Heart left ventricle (tissue), 16 donors: ENCODE measurements around the gene EGLN2. TPM values are rescaled to one million over a fixed set of nuclear protein-coding genes. Genes with fewer than 3 reads are reported as not detected.
"Not testable (repeated sequence)": the region's sequence is repeated elsewhere in the genome, so short reads cannot be mapped to it uniquely, and the experiment has no call there.

Experiments
- ATAC-seq, 4 donors: fragments of 200-7000 bp; cut with Tn5 transposase; one replicate each; pipeline ENCODE4 v1.9.1; 2020 to 2022; ENCODE audit warnings: moderate library complexity in 4 of 4, mild to moderate bottlenecking in 3 of 4, moderate number of reproducible peaks in 1 of 4
- DNase-seq, 5 donors: peaks; one replicate each; pipeline ENCODE4 v3.0.0-alpha.2; 2020
- H3K27ac ChIP-seq, 12 donors: fragments of 200-600 bp; sonication (generic) in 4 of 12; one replicate each; pipeline versions ENCODE4 v1.5.0 to v1.8.0; 2016 to 2022; ENCODE audit warnings: mild to moderate bottlenecking in 2 of 12
- H3K27me3 ChIP-seq, 9 donors: fragments of 200-600 bp; sonication (generic) in 2 of 9; one replicate each; pipeline versions ENCODE4 v1.5.1 to v1.8.0; 2016 to 2022; ENCODE audit warnings: mild to moderate bottlenecking in 3 of 9
- H3K36me3 ChIP-seq, 9 donors: fragments of 200-600 bp; sonication (generic) in 2 of 9; one replicate each; pipeline versions ENCODE4 v1.5.0 to v1.8.0; 2018 to 2022; ENCODE audit warnings: mild to moderate bottlenecking in 2 of 9
- H3K4me1 ChIP-seq, 12 donors: fragments of 200-600 bp; sonication (generic) in 4 of 12; one replicate each; pipeline versions ENCODE4 v1.5.0 to v1.8.0; 2016 to 2022; ENCODE audit warnings: mild to moderate bottlenecking in 3 of 12
- H3K4me3 ChIP-seq, 12 donors: fragments of 200-600 bp; sonication (generic) in 4 of 12; one replicate each; pipeline versions ENCODE4 v1.5.0 to v1.8.0; 2017 to 2022; ENCODE audit warnings: mild to moderate bottlenecking in 9 of 12, moderate library complexity in 4 of 12
- H3K9me3 ChIP-seq, 12 donors: fragments of 200-600 bp; sonication (generic) in 4 of 12; one replicate each; pipeline versions ENCODE4 v1.5.0 to v1.8.0; 2016 to 2022; ENCODE audit warnings: mild to moderate bottlenecking in 1 of 12
- POLR2A ChIP-seq, 2 donors: fragments of 450-650 bp; IDR thresholded peaks; one replicate each; pipeline ENCODE4 v1.6.1; 2017; ENCODE audit warnings: antibody characterized with exemption in 2 of 2, mild to moderate bottlenecking in 2 of 2, moderate library complexity in 2 of 2
- WGBS, 4 donors: extraction: QIAGEN DNeasy Blood & Tissue Kit in 2 of 4; methylation state at CpG; one replicate each; pipeline versions ENCODE4 v1.1.5 to v1.1.7; 2013 to 2018; 5-methylcytosine and 5-hydroxymethylcytosine counted together
- intact Hi-C, 10 donors: fragments of 100-400 bp; cut with DNase I; formaldehyde crosslinking; loops; one replicate each; pipeline versions ENCODE4 v1.11.1 to v1.14.2; 2022
- polyA plus RNA-seq, 2 donors: library from polyadenylated mRNA; stranded (reverse); fragments of 200-250 nt; gene quantifications; one replicate each; pipeline ENCODE4 v1.2.3, GENCODE V29; 2013
- total RNA-seq, 9 donors: library from RNA; depleted of rRNA in 2 of 9; stranded (reverse); fragments of >200 nt in 2 of 9; fragmentation: NEBNext Ultra II Directional in 3 of 9; extraction: Animal tissue kit (Norgen Biotek cat#: 25700) in 3 of 9; gene quantifications; one replicate each; pipeline versions ENCODE4 v1.1.0 to v1.2.4, GENCODE V29; 2016 to 2023
- TF ChIP-seq, protein P1 (sequence below), 12 donors: fragments of 200-600 bp; sonication (generic) in 4 of 12; IDR thresholded peaks; one replicate each; pipeline versions ENCODE4 v1.5.0 to v1.8.0; 2018 to 2022; ENCODE audit warnings: antibody characterized with exemption in 12 of 12, mild to moderate bottlenecking in 5 of 12
- donor health status: ischemic (EF 13 %, LVEDD 7.1; RV severe dilation, severe dysfunction).
- donor health status: healthy with polysubstance abuse.
- donor health status: DM: no; HTN: yes; CAD: no.
- donor health status: DM: no; HTN: no; CAD: no.
- donor health status: ischemic (EF 25% LVEDD 6.9; RV normal size, moderate dysfunction).
- donor health status: ischemic (EF 25% LVEDD 5.7; RV mildly dilated, moderate dysfunction).
- donor health status: healthy.
- donor health status: DM: yes; HTN: yes; CAD: no.
- donor health status: ischemic (EF 35%, LVEDD 5.7; RV mildly dilated, moderate dysfunction).
- donor health status: nonischemic (EF 11% LVEDD 7.7; RV severe dilation, severe dysfunction).
- donor health status: DM: yes; HTN: yes; CAD: no.
- donor health status: PGD.
- donor health status: ischemic (EF 29% LVEDD 5.4; RV normal size, mild dysfunction).
- donor health status: nonischemic (EF 23%, LVEDD 6.1; RV moderate dilation, normal function).

The EGLN2 gene
- total and polyA plus RNA-seq, 11 donors, result 38.1 to 91.8 (median 50.5) TPM

DNA sequence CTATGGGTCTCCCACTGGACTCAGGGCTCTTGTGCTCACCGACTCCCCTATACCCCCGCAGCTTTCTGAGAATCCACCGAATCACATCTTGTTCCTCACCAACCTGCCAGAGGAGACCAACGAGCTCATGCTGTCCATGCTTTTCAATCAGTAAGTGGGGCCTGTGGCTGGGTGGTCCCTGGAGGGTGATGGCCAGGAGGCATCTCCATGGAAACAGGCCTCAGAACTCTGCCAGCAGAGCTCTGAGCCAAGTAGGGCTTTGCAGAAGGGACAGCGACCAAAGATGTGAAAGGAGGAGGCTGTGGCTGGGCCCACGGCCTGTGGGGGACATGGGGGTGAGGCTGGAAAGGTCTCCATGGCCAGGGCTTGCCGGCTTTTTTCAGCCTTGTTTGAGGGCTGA lies 35.5 kb upstream of the EGLN2 start:
- Histone ChIP-seq H3K27me3 (no peaks in the 10 kb centered on the region), H3K9me3 (no peaks in the 10 kb centered on the region), H3K27ac (no peak overlapping the region), H3K4me1 (peaks cover 0 to 9% (median 0%) of the 10 kb centered on the region in 12 donors), H3K4me3 (no peak overlapping the region), H3K36me3 (peaks cover 2 to 88% (median 82%) of the 10 kb centered on the region in 9 donors)
- ATAC-seq (no peak), DNase-seq (no peak)
- WGBS, 4 donors, result 91 to 95% (median 92%) methylated on average over 7 of the region's 7 CpGs
- TF ChIP-seq, protein P1, sequence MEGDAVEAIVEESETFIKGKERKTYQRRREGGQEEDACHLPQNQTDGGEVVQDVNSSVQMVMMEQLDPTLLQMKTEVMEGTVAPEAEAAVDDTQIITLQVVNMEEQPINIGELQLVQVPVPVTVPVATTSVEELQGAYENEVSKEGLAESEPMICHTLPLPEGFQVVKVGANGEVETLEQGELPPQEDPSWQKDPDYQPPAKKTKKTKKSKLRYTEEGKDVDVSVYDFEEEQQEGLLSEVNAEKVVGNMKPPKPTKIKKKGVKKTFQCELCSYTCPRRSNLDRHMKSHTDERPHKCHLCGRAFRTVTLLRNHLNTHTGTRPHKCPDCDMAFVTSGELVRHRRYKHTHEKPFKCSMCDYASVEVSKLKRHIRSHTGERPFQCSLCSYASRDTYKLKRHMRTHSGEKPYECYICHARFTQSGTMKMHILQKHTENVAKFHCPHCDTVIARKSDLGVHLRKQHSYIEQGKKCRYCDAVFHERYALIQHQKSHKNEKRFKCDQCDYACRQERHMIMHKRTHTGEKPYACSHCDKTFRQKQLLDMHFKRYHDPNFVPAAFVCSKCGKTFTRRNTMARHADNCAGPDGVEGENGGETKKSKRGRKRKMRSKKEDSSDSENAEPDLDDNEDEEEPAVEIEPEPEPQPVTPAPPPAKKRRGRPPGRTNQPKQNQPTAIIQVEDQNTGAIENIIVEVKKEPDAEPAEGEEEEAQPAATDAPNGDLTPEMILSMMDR (IDR thresholded peaks at IDR 0.05), result no peak
- TF ChIP-seq POLR2A (IDR thresholded peaks at IDR 0.05), result no peak
- intact Hi-C loops, result no loop called here

DNA sequence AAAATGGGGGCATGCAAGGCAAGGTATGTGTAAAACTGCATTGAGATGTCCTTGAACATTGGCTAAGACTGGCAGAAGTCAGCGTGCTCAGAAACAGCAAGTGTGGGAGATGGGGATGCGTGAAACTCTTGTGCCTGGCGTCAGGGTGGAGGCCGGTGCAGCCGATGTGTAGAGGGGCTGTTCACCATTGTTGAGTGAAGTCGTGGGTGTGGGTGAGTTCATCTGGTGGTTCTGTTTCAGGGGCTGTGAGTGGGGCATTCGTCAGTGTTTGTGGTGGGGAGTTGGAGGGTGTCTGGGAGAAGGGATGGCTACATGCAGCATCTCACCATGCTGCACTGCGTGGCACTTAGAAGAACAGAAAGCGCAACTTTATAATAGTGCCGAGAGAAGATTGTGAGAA lies 35.0 kb upstream of the EGLN2 start:
- H3K36me3 ChIP-seq, result peaks cover 2 to 83% (median 78%) of the 10 kb centered on the region in 9 donors
- H3K4me1 ChIP-seq, result peaks cover 0 to 9% (median 0%) of the 10 kb centered on the region in 12 donors
- 90 to 92% (median 91%) methylated on average over 10 of the region's 10 CpGs for WGBS, 4 donors
- H3K27ac ChIP-seq, result no peak overlapping the region
- DNase-seq (no peak), ATAC-seq (no peak)
- H3K4me3 ChIP-seq, result no peak overlapping the region
- H3K9me3 ChIP-seq, result no peaks in the 10 kb centered on the region
- no peaks in the 10 kb centered on the region for H3K27me3 ChIP-seq
- TF ChIP-seq, protein P1 (IDR thresholded peaks at IDR 0.05), result no peak
- intact Hi-C loops, result no loop called here

DNA sequence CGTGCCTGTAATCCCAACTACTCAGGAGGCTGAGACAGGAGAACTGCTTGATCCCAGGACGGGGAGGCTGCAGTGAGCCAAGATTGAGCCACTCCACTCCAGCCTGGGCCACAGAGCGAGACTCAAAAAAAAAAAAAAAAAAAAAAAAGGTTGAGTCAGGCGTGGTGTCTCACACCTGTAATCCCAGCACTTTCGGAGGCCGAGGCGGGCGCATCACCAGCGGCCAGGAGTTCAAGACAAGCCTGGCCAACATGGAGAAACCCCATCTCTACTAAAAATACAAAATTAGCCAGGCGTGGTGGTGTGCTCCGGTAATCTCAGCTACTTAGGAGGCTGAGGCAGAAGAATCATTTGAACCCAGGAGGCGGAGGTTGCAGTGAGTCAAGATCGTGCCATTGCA lies 32.6 kb upstream of the EGLN2 start:
- H3K9me3 ChIP-seq, H3K27ac ChIP-seq, H3K27me3 ChIP-seq, intact Hi-C loops, DNase-seq, H3K4me3 ChIP-seq, H3K4me1 ChIP-seq, ATAC-seq: not testable (repeated sequence)
- 96 to 97% (median 96%) methylated on average over 13 of the region's 13 CpGs for WGBS, 4 donors
- peaks cover 2 to 59% (median 54%) of the 10 kb centered on the region in 9 donors for H3K36me3 ChIP-seq

DNA sequence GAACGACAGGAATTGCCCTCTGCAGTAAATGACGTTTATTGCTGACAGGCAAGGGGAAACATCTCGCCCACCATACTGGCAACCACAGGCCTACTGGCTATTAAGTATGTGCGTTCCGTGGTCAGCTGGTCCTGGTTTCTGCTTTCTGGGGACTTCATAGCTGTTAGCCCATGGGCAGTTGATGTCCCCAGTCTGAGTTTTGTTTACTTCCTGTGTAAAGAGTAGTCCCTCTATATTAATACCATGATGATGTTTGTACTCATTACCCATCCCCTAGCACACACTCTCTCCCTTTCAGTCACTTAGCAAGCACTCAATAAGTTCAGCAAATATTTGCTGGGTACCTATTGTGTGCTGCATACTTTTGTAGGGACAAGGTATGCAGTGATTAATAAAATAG lies 30.1 kb upstream of the EGLN2 start:
- WGBS, 4 donors, result 77 to 88% (median 84%) methylated on average over 5 of the region's 5 CpGs
- ATAC-seq (no peak), DNase-seq (no peak)
- Histone ChIP-seq H3K4me3 (no peak overlapping the region), H3K36me3 (peaks cover 0 to 34% (median 29%) of the 10 kb centered on the region in 9 donors), H3K4me1 (no peaks in the 10 kb centered on the region), H3K27ac (no peak overlapping the region), H3K9me3 (peaks cover 0 to 9% (median 0%) of the 10 kb centered on the region in 12 donors), H3K27me3 (no peaks in the 10 kb centered on the region)
- TF ChIP-seq, protein P1 (IDR thresholded peaks at IDR 0.05), result no peak
- TF ChIP-seq POLR2A (IDR thresholded peaks at IDR 0.05), result no peak
- intact Hi-C loops, result no loop called here

DNA sequence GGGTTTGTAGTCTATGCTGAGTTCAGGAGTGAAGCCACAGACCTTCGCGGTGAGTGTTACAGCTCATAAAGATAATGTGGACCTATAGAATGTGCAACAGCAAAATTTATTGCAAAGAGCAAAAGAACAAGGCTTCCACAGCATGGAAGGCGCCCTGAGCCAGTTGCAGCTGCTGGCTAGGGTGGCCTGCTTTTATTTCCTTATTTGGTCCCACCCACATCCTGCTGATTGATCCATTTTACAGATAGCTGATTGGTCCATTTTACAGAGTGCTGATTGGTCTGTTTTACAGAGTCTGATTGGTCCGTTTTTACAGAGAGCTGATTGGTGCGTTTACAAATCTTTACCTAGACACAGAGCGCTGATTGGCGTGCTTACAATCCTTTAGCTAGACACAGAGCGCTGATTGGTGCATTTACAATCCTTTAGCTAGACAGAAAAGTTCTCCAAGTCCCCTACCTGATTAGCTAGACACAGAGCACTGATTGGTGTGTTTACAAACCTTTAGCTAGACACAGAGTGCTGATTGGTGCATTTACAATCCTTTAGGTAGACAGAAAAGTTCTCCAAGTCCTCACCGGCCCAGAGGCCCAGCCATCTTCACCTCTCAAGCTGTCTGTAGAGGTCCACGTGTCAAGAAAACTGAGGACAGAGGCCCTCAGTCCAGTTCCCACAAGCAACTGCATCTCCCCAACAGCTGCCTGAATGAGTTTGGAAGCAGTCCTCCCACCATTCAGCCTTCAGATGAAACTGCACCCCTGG lies 27.7 kb upstream of the EGLN2 start:
- intact Hi-C loops, H3K4me1 ChIP-seq, H3K4me3 ChIP-seq, H3K27ac ChIP-seq, H3K27me3 ChIP-seq, ATAC-seq, H3K9me3 ChIP-seq, DNase-seq: not testable (repeated sequence)
- WGBS, 4 donors, result 92 to 98% (median 95%) methylated on average over 10 of the region's 10 CpGs
- peaks cover 0 to 10% (median 5%) of the 10 kb centered on the region in 9 donors for H3K36me3 ChIP-seq
